ENCODE measurements around the gene ACTBL2. TPM values are rescaled to one million over a fixed set of nuclear protein-coding genes. Genes with fewer than 3 reads are reported as not detected.

ACTBL2 gene
- polyA plus RNA-seq, 1 of the 3 experiments (the other 2 are of a cell fraction) = 0.99 TPM

DNA sequence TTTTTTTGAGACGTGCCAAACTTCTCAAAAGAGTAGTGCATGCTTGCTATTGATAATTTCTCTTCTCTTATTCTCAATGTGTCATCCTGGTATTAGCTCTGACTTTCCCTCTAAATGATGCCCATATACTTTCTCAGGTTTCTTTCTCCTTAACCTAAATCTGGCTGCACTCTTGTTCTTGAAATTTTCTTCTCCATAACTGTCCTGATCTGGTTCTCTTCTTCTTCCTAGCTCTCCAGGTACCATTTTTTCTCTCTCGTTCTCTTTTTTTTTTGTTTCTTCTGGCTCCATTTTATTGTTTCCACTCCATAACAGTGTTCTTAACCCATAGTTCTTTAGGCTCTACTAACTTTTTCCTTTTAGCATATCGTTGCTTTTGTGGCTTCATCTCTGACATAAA lies 47.9 kb downstream of the ACTBL2 start:
- H3K4me3 ChIP-seq (ENCODE audit: low read depth in 2 of 2, low read length in 1 of 2) = no peak overlapping the region
- TF ChIP-seq, protein P1, sequence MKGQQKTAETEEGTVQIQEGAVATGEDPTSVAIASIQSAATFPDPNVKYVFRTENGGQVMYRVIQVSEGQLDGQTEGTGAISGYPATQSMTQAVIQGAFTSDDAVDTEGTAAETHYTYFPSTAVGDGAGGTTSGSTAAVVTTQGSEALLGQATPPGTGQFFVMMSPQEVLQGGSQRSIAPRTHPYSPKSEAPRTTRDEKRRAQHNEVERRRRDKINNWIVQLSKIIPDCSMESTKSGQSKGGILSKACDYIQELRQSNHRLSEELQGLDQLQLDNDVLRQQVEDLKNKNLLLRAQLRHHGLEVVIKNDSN (IDR thresholded peaks at IDR 0.05; ENCODE audit: borderline replicate concordance, low read depth) = no peak
- no peak for TF ChIP-seq TAF1 (IDR thresholded peaks at IDR 0.05; ENCODE audit: borderline replicate concordance, low read depth, low read length)
- TF ChIP-seq, protein P2, sequence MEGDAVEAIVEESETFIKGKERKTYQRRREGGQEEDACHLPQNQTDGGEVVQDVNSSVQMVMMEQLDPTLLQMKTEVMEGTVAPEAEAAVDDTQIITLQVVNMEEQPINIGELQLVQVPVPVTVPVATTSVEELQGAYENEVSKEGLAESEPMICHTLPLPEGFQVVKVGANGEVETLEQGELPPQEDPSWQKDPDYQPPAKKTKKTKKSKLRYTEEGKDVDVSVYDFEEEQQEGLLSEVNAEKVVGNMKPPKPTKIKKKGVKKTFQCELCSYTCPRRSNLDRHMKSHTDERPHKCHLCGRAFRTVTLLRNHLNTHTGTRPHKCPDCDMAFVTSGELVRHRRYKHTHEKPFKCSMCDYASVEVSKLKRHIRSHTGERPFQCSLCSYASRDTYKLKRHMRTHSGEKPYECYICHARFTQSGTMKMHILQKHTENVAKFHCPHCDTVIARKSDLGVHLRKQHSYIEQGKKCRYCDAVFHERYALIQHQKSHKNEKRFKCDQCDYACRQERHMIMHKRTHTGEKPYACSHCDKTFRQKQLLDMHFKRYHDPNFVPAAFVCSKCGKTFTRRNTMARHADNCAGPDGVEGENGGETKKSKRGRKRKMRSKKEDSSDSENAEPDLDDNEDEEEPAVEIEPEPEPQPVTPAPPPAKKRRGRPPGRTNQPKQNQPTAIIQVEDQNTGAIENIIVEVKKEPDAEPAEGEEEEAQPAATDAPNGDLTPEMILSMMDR (IDR thresholded peaks at IDR 0.05) = no peak
- no peak for TF ChIP-seq YY1 (IDR thresholded peaks at IDR 0.05; ENCODE audit: low read depth)
- TF ChIP-seq ELF1 (IDR thresholded peaks at IDR 0.05) = no peak
- no peak for TF ChIP-seq EP300 (IDR thresholded peaks at IDR 0.05; ENCODE audit: borderline replicate concordance in 1 of 2, low read depth in 1 of 2, low read length in 1 of 2)
- no peak for TF ChIP-seq GATA2 (CRISPR knock-in tag; IDR thresholded peaks at IDR 0.05)
- TF ChIP-seq RCOR1 (IDR thresholded peaks at IDR 0.05; ENCODE audit: low read length) = no peak
- TF ChIP-seq NRF1 (IDR thresholded peaks at IDR 0.05; ENCODE audit: low read depth, low read length) = no peak
- no peak for TF ChIP-seq SMC3 (IDR thresholded peaks at IDR 0.05; ENCODE audit: low read depth, low read length)
- no peak for TF ChIP-seq TEAD4 (IDR thresholded peaks at IDR 0.05; ENCODE audit: borderline replicate concordance, insufficient read depth)
- TF ChIP-seq, protein P3, sequence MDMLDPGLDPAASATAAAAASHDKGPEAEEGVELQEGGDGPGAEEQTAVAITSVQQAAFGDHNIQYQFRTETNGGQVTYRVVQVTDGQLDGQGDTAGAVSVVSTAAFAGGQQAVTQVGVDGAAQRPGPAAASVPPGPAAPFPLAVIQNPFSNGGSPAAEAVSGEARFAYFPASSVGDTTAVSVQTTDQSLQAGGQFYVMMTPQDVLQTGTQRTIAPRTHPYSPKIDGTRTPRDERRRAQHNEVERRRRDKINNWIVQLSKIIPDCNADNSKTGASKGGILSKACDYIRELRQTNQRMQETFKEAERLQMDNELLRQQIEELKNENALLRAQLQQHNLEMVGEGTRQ (IDR thresholded peaks at IDR 0.05; ENCODE audit: borderline replicate concordance, low read depth, low read length) = no peak
- TF ChIP-seq, protein P4, sequence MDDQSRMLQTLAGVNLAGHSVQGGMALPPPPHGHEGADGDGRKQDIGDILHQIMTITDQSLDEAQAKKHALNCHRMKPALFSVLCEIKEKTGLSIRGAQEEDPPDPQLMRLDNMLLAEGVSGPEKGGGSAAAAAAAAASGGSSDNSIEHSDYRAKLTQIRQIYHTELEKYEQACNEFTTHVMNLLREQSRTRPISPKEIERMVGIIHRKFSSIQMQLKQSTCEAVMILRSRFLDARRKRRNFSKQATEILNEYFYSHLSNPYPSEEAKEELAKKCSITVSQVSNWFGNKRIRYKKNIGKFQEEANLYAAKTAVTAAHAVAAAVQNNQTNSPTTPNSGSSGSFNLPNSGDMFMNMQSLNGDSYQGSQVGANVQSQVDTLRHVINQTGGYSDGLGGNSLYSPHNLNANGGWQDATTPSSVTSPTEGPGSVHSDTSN (IDR thresholded peaks at IDR 0.05) = no peak
- TF ChIP-seq, protein P5, sequence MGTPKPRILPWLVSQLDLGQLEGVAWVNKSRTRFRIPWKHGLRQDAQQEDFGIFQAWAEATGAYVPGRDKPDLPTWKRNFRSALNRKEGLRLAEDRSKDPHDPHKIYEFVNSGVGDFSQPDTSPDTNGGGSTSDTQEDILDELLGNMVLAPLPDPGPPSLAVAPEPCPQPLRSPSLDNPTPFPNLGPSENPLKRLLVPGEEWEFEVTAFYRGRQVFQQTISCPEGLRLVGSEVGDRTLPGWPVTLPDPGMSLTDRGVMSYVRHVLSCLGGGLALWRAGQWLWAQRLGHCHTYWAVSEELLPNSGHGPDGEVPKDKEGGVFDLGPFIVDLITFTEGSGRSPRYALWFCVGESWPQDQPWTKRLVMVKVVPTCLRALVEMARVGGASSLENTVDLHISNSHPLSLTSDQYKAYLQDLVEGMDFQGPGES (IDR thresholded peaks at IDR 0.05; ENCODE audit: low read depth, low read length) = no peak
- no peak for TF ChIP-seq CHD2 (IDR thresholded peaks at IDR 0.05; ENCODE audit: low read length, partially characterized antibody)
- no peak for TF ChIP-seq RFX5 (IDR thresholded peaks at IDR 0.05; ENCODE audit: low read length)
- TF ChIP-seq GABPA (IDR thresholded peaks at IDR 0.05; ENCODE audit: low read depth) = no peak
- H4K20me1 ChIP-seq (ENCODE audit: insufficient read depth) = no peaks in the 10 kb centered on the region
- peaks cover 2 to 35% of the 10 kb centered on the region in 2 experiments for H3K4me1 ChIP-seq (ENCODE audit: control insufficient read depth in 1 of 2, insufficient read depth in 2 of 2, low read depth in 1 of 2, low read length in 1 of 2)
- H3K9me2 ChIP-seq = no peaks in the 10 kb centered on the region
- peak overlapping the region; percentile 30; the same call in 1 of the 2 replicates for H3K4me2 ChIP-seq
- peak overlapping the region; percentile 87 to 90 for H3K27ac ChIP-seq (ENCODE audit: low read depth in 2 of 2, low read length in 1 of 2)
- DNase-seq = no peak
- 44% methylated on average over 3 of the region's 3 CpGs for WGBS (ENCODE audit: low lambda C conversion rate)
- H3K27me3 ChIP-seq (ENCODE audit: insufficient read depth) = no peaks in the 10 kb centered on the region
- ChIA-PET CTCF (no interaction called here), POLR2A (no interaction called here)
- H3F3A ChIP-seq (replicated peaks; ENCODE audit: insufficient read depth) = peaks cover 36% of the 10 kb centered on the region
- H3K9ac ChIP-seq = peak overlapping the region; percentile 3; the same call in 1 of the 2 replicates
- no peaks in the 10 kb centered on the region for H3K36me3 ChIP-seq (replicated peaks in 1 of 2; ENCODE audit: control insufficient read depth in 1 of 2, insufficient read depth in 2 of 2, low read length in 1 of 2)
- H3K79me2 ChIP-seq (ENCODE audit: insufficient read depth) = no peaks in the 10 kb centered on the region
- no peaks in the 10 kb centered on the region for H3K9me3 ChIP-seq
- H2AFZ ChIP-seq (ENCODE audit: low read depth) = no peak overlapping the region
